DOHH2 (cell line): ENCODE results near the gene GOLPH3L.

Experiments used
- EZH2phosphoT487 ChIP-seq: fragments of 200-600 bp; sonication (generic); IDR thresholded peaks from 2 replicates; pipeline ENCODE4 v1.6.1; 2017; ENCODE audit warnings: borderline replicate concordance, mild to moderate bottlenecking, antibody characterized with exemption, low read length, moderate library complexity, mixed read lengths
- TF ChIP-seq, protein P1 (sequence below): fragments of 200-600 bp; sonication (generic); IDR thresholded peaks from one replicate; pipeline ENCODE4 v1.5.1; 2014; ENCODE audit warnings: antibody characterized with exemption, mild to moderate bottlenecking, low read depth, low read length; ENCODE audit not compliant: poor library complexity, severe bottlenecking

DNA sequence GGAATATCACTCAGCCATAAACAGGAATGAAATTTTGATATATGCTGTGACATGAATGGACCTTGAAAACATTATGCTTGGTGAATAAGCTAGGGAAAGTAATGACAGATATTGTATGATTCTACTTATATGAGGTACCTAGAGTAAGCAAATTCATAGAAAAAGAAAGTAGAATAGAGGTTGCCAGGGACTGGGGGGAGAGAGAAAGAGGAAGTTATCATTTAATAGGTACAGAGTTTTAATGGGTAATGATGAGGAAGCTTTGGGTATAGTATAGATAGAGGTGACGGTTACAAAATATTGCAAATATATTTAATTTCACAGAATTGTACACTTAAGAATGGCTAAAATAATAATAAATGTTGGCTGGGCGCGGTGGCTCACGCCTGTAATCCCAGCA is 36.4 kb downstream of the GOLPH3L start:
- TF ChIP-seq, protein P1, sequence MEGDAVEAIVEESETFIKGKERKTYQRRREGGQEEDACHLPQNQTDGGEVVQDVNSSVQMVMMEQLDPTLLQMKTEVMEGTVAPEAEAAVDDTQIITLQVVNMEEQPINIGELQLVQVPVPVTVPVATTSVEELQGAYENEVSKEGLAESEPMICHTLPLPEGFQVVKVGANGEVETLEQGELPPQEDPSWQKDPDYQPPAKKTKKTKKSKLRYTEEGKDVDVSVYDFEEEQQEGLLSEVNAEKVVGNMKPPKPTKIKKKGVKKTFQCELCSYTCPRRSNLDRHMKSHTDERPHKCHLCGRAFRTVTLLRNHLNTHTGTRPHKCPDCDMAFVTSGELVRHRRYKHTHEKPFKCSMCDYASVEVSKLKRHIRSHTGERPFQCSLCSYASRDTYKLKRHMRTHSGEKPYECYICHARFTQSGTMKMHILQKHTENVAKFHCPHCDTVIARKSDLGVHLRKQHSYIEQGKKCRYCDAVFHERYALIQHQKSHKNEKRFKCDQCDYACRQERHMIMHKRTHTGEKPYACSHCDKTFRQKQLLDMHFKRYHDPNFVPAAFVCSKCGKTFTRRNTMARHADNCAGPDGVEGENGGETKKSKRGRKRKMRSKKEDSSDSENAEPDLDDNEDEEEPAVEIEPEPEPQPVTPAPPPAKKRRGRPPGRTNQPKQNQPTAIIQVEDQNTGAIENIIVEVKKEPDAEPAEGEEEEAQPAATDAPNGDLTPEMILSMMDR: no peak
- TF ChIP-seq EZH2phosphoT487: no peak
